Common myeloid progenitor, CD34-positive (primary cell): Measurements from ENCODE around the gene TOM1.

Experiments used
- CTCF ChIA-PET: fragments of 350-600 bp; sonication (Branson Sonifier 250); formaldehyde crosslinking; loops from one replicate; lab custom pipeline; 2021; ENCODE audit warnings: antibody characterized with exemption; lab: Charles Lee
- POLR2A ChIA-PET: fragments of 350-600 bp; sonication (Branson Sonifier 250); formaldehyde crosslinking; loops from one replicate; lab custom pipeline; 2021; ENCODE audit warnings: antibody characterized with exemption; lab: Charles Lee
- DNase-seq, 3 donors: peaks; one replicate each; pipeline versions ENCODE4 v3.0.0 to v3.0.0-alpha.2; 2013
- H3K27ac ChIP-seq, 2 experiments: 1 replicate in 1 of 2; 2 replicates in 1 of 2; pipeline ENCODE4 v1.7.0; 2013; ENCODE audit warnings: inconsistent platforms in 2 of 2, low read length in 2 of 2, mild to moderate bottlenecking in 2 of 2, low read depth in 1 of 2, moderate library complexity in 1 of 2; ENCODE audit not compliant: severe bottlenecking in 2 of 2, insufficient read depth in 1 of 2, poor library complexity in 1 of 2
- H3K27me3 ChIP-seq, 5 experiments: replicated peaks in 2 of 5; 1 replicate in 3 of 5; 2 replicates in 2 of 5; pipeline versions ENCODE4 v1.6.1 to v1.7.0; 2013; ENCODE audit warnings: low read length in 4 of 5, mild to moderate bottlenecking in 2 of 5, moderate library complexity in 2 of 5, inconsistent platforms in 1 of 5; ENCODE audit not compliant: insufficient read depth in 5 of 5, control insufficient read depth in 4 of 5
- H3K36me3 ChIP-seq, 4 experiments: 1 replicate in 2 of 4; 2 replicates in 2 of 4; pipeline versions ENCODE4 v1.6.1 to v1.7.0; 2013; ENCODE audit warnings: low read length in 3 of 4, control low read depth in 1 of 4, mild to moderate bottlenecking in 1 of 4; ENCODE audit not compliant: control insufficient read depth in 4 of 4, insufficient read depth in 4 of 4
- H3K4me1 ChIP-seq, 4 experiments: 1 replicate in 3 of 4; 2 replicates in 1 of 4; pipeline versions ENCODE4 v1.6.1 to v1.7.1; 2013; ENCODE audit warnings: low read length in 3 of 4, mild to moderate bottlenecking in 3 of 4, control low read depth in 1 of 4, inconsistent platforms in 1 of 4, moderate library complexity in 1 of 4; ENCODE audit not compliant: control insufficient read depth in 4 of 4, insufficient read depth in 4 of 4; ENCODE audit errors: control extremely low read depth in 1 of 4
- H3K4me3 ChIP-seq, 7 experiments: 1 replicate in 4 of 7; 2 replicates in 3 of 7; pipeline versions ENCODE4 v1.5.1 to v1.7.0; 2013; ENCODE audit warnings: mild to moderate bottlenecking in 7 of 7, low read length in 6 of 7, moderate library complexity in 6 of 7, inconsistent platforms in 2 of 7, low read depth in 2 of 7, control low read depth in 1 of 7; ENCODE audit not compliant: insufficient read depth in 4 of 7, control insufficient read depth in 1 of 7; ENCODE audit errors: extremely low read depth in 1 of 7
- H3K9me3 ChIP-seq, 5 experiments: 1 replicate in 4 of 5; 2 replicates in 1 of 5; pipeline versions ENCODE4 v1.6.1 to v1.7.1; 2013; ENCODE audit warnings: low read length in 4 of 5, mild to moderate bottlenecking in 2 of 5, inconsistent platforms in 1 of 5, low read depth in 1 of 5, moderate library complexity in 1 of 5; ENCODE audit not compliant: control insufficient read depth in 4 of 5, insufficient read depth in 2 of 5; ENCODE audit errors: control extremely low read depth in 1 of 5
- WGBS: methylation state at CpG from one replicate; pipeline ENCODE4 v1.1.5; 2013; ENCODE audit not compliant: insufficient coverage; 5-methylcytosine and 5-hydroxymethylcytosine counted together

The TOM1 gene

DNA sequence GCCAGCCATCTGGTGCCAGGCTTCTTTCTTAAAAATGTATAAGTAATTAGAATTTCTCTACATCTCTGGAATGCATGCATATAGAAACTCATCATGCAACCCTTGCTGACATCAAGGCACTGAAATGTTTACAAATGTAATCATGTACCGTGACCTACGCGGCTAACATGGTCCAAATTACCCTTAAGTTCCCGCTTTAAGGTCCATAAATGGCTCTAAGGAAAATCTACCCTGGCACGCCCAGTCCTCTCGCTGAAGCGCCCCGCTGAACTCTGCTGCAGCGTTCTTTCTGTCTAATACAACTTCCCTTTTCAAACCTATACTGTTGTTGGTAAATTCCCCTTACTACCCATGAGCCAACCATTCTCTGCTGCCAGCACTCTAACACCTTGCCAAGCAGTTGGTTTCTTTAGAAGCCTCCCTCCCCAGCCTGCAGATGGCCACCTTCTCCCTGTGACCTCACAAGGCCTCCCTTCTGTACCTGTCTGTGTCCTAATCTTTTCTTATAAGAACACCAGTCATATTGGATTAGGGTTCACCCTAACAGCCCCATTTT is 67.7 kb downstream of the TOM1 start:
- peaks cover 0 to 19% (median 16%) of the 10 kb centered on the region in 4 experiments for H3K4me1 ChIP-seq
- no peak overlapping the region for H3K27ac ChIP-seq
- 1% methylated on average over 9 of the region's 9 CpGs for WGBS
- ChIA-PET POLR2A (no interaction called here), CTCF (interaction anchor here (1.1 to 1.2 kb wide), 2 partner anchors 26 to 31 kb away, joined by 3 to 4 read pairs; no protein-coding TSS in a partner anchor)
- no peaks in the 10 kb centered on the region for H3K9me3 ChIP-seq
- no peaks in the 10 kb centered on the region for H3K27me3 ChIP-seq
- H3K4me3 ChIP-seq, result peak overlapping the region in 1 of 7 experiments; percentile 29
- DNase-seq, result peak; percentile 54 to 89 (median 86)
- H3K36me3 ChIP-seq, result no peaks in the 10 kb centered on the region

DNA sequence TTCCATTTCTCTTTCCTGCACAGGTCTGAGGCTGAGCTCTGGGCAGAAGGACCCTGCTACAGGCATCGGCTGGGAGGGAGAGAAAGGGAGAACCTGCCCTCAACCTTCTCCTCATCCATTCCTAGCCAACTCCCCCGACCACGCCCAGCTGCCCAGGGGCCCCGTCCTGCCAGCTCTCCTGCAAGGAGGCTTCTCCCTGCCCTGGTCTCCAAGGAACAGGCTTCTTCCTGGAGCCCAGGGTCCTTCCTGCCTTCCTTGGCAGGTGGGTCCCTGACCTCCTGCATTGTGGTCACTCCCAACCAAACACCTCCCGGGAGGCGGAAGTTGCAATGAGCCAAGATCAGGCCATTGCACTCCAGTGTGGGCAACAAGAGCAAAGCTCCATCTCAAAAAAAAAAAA is 68.7 kb downstream of the TOM1 start:
- Histone ChIP-seq H3K4me1 (peaks cover 0 to 19% (median 16%) of the 10 kb centered on the region in 4 experiments), H3K27ac (no peak overlapping the region), H3K4me3 (no peak overlapping the region), H3K27me3 (no peaks in the 10 kb centered on the region), H3K9me3 (no peaks in the 10 kb centered on the region), H3K36me3 (no peaks in the 10 kb centered on the region)
- no peak for DNase-seq
- 83% methylated on average over 2 of the region's 6 CpGs for WGBS
- ChIA-PET CTCF (interaction anchor here (1.1 to 1.4 kb wide), 3 partner anchors 25 to 30 kb away, joined by 3 to 4 read pairs (median 3); no protein-coding TSS in a partner anchor), POLR2A (no interaction called here)

DNA sequence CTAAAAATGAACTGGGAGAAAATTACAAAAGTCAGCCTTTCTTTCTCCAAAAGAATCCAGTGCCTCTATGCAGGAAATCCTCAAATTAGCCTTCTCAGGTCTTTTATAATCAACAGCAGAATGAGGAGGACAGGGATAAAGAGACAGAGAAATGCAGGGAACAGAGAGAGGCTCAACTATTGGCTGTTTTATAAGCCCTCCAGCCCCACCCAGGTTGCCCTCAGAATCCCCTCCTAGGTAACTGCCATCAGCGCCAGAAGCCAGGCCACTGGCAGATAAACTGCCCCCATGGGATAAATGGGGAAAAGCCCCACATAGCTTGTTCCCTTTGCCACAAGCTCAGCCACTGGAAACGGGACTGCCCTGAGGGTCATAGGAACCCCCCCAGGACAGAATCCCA is 70.3 kb downstream of the TOM1 start:
- no peak overlapping the region for H3K27ac ChIP-seq
- ChIA-PET POLR2A (no interaction called here), CTCF (interaction anchor here (0.7 to 1.2 kb wide), 2 partner anchors 11 to 31 kb away, joined by 3 read pairs; no protein-coding TSS in a partner anchor)
- H3K36me3 ChIP-seq, result no peaks in the 10 kb centered on the region
- H3K9me3 ChIP-seq, result no peaks in the 10 kb centered on the region
- no CpG with 5 or more reads among the region's 2 CpGs for WGBS
- no peak overlapping the region for H3K4me3 ChIP-seq
- DNase-seq, result no peak
- no peaks in the 10 kb centered on the region for H3K27me3 ChIP-seq
- peaks cover 0 to 27% (median 18%) of the 10 kb centered on the region in 4 experiments for H3K4me1 ChIP-seq

DNA sequence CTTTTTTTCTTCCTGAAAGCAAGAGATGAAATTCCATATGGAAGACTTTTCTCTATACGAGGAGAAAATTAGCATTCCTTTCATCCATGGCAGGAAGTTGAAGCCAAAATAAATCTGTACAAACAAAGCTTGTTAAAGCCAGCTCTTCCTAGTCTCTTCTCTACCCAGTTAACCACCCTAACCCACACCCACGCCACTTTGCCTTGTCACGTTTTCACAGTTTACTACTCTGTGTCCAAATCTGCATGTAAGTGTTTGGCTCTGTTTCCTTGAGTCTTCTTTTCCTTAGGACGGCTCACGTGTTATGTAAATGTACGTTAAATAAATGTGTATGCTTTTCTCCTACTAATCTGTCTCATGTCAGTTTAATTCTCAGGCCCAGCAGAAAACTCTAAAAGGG is 74.1 kb downstream of the TOM1 start:
- POLR2A ChIA-PET, result no interaction called here
- H3K4me1 ChIP-seq, result peaks cover 6 to 52% (median 40%) of the 10 kb centered on the region in 4 experiments
- WGBS, result 93% methylated on average over 2 of the region's 6 CpGs

DNA sequence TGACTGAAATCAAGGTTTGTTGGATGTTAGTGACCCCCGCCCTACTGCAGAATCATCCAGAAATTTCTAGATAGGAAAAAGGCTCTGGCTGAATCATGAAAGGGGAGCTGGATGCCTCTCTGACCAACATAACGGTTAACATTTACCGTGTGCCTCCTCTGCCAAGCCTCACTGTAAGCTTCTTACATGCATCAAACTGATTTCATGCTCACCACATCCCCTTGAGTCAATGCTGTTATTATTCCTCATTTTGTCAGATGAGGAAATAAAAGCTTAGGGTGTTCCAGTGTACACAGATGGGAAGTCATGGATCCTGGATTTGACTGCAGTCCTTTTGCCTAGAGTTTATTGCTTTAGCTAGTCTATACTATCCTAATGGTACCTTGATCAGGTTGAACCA is 75.3 kb downstream of the TOM1 start:
- no peaks in the 10 kb centered on the region for H3K36me3 ChIP-seq
- H3K27ac ChIP-seq, result no peak overlapping the region
- 86% methylated on average over 1 of the region's 3 CpGs for WGBS
- ChIA-PET CTCF (interaction anchor here (1.0 to 3.7 kb wide), 4 partner anchors 16 to 207 kb away, joined by 3 to 19 read pairs (median 4); no protein-coding TSS in a partner anchor), POLR2A (no interaction called here)
- peak in 2 of 3 donors; percentile 58 to 65 for DNase-seq
- H3K27me3 ChIP-seq, result no peaks in the 10 kb centered on the region
- no peak overlapping the region for H3K4me3 ChIP-seq
- H3K4me1 ChIP-seq, result peaks cover 6 to 53% (median 40%) of the 10 kb centered on the region in 4 experiments
- no peaks in the 10 kb centered on the region for H3K9me3 ChIP-seq

More for the DNA sequence above, 74.1 kb downstream of the TOM1 start:
- no peaks in the 10 kb centered on the region for H3K27me3 ChIP-seq
- DNase-seq, result no peak
- no peak overlapping the region for H3K27ac ChIP-seq
- CTCF ChIA-PET, result no interaction called here
- no peaks in the 10 kb centered on the region for H3K9me3 ChIP-seq
- H3K4me3 ChIP-seq, result no peak overlapping the region
- H3K36me3 ChIP-seq, result no peaks in the 10 kb centered on the region

DNA sequence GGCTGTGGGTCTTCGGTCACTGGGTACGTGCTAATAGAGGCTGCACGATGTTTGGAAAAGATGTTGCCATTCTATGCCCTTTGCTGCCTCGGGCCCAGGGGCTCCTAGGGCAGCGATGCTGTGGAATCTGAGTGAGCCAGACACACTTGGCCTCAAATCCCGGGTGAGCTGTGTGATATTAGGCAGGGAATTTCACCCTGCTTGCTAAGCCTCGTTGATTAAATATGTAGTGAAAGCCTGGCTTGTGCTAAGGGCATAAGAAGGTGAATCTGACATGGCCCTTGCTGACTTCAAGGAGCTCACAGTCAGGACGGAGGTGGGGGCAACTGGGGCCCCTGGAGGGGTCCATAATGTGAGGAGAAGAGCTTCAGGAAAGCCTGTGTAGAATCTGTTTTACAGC is 75.8 kb downstream of the TOM1 start:
- peaks cover 6 to 58% (median 41%) of the 10 kb centered on the region in 4 experiments for H3K4me1 ChIP-seq
- no peak overlapping the region for H3K27ac ChIP-seq
- POLR2A ChIA-PET, result interaction anchor here (0.7 kb wide), 1 partner anchor 80 kb away, joined by 3 read pairs; no protein-coding TSS in a partner anchor
- 95% methylated on average over 6 of the region's 8 CpGs for WGBS
- CTCF ChIA-PET, result interaction anchor here (0.6 to 3.7 kb wide), 9 partner anchors 13 to 252 kb away, joined by 3 to 19 read pairs (median 4); no protein-coding TSS in a partner anchor
- no peak overlapping the region for H3K4me3 ChIP-seq
- H3K36me3 ChIP-seq, result no peaks in the 10 kb centered on the region
- no peaks in the 10 kb centered on the region for H3K27me3 ChIP-seq
- H3K9me3 ChIP-seq, result no peaks in the 10 kb centered on the region
- no peak for DNase-seq
